ENCODE data around the gene WNT3.

Gene WNT3

GRCh38 chr17:46776298-46777005 is 42.0 kb downstream of the WNT3 start:
- TF ChIP-seq TCF7L2 (IDR thresholded peaks at IDR 0.05; ENCODE audit: borderline replicate concordance, low read depth, low read length) (no peak), EGR2 (tag by site-specific recombination; IDR thresholded peaks at IDR 0.05; ENCODE audit: low read depth) (no peak), SP3 (tag by site-specific recombination; IDR thresholded peaks at IDR 0.05) (no peak), ZNF416 (tag by site-specific recombination; IDR thresholded peaks at IDR 0.05) (no peak), ZBTB21 (tag by site-specific recombination; IDR thresholded peaks at IDR 0.05) (no peak)
- Histone ChIP-seq H3K9me3 (ENCODE audit: control insufficient read depth, insufficient read depth, low read depth, low read length) (no peaks in the 10 kb centered on the region), H3K4me3 (ENCODE audit: low read depth, low read length) (no peak overlapping the region), H3K36me3 (ENCODE audit: control insufficient read depth in 2 of 2, insufficient read depth in 1 of 2, low read length in 2 of 2) (no peaks in the 10 kb centered on the region), H3K4me1 (ENCODE audit: control insufficient read depth, insufficient read depth, low read length) (0 out of 2 replicates have a peak, but pooled peaks cover 2% of the 10 kb centered on the region), H3K27ac (ENCODE audit: extremely low read depth, low read depth, low read length) (no peak overlapping the region)
- POLR2A ChIA-PET: interaction anchor here (0.6 kb wide), 1 partner anchor 61 kb away, joined by 3 read pairs; no protein-coding TSS in a partner anchor
- CTCF ChIA-PET: no interaction called here

- Histone ChIP-seq H3K36me3 (ENCODE audit: control insufficient read depth in 2 of 2, insufficient read depth in 1 of 2, low read length in 2 of 2) (no peaks in the 10 kb centered on the region; a peak in 1 of 3 replicates), H3K27ac (ENCODE audit: extremely low read depth, low read depth, low read length) (no peak overlapping the region), H3K4me3 (ENCODE audit: low read depth, low read length) (no peak overlapping the region), H3K9me3 (ENCODE audit: control insufficient read depth, insufficient read depth, low read depth, low read length) (no peaks in the 10 kb centered on the region), H3K4me1 (ENCODE audit: control insufficient read depth, insufficient read depth, low read length) (0 out of 2 replicates have a peak, but pooled peaks cover 4% of the 10 kb centered on the region)
- TF ChIP-seq PRDM10 (tag by site-specific recombination; IDR thresholded peaks at IDR 0.05) (0 out of 2 replicates have a peak, but pooled peaks have one; percentile 13), ZSCAN16 (tag by site-specific recombination; IDR thresholded peaks at IDR 0.05) (no peak), PRDM4 (tag by site-specific recombination; IDR thresholded peaks at IDR 0.05) (peak; percentile 76)
- ChIA-PET POLR2A (no interaction called here), CTCF (interaction anchor here (0.8 kb wide), 1 partner anchor 60 kb away, joined by 3 read pairs; no protein-coding TSS in a partner anchor)
Observed at GRCh38 chr17:46774108-46774737, 44.3 kb downstream of the WNT3 start.

GRCh38 chr17:46773676-46774075 is 44.8 kb downstream of the WNT3 start:
- no peaks in the 10 kb centered on the region for H3K9me3 ChIP-seq (ENCODE audit: control insufficient read depth, insufficient read depth, low read depth, low read length)
- 0 out of 2 replicates have a peak, but pooled peaks cover 4% of the 10 kb centered on the region for H3K4me1 ChIP-seq (ENCODE audit: control insufficient read depth, insufficient read depth, low read length)
- no peak overlapping the region for H3K27ac ChIP-seq (ENCODE audit: extremely low read depth, low read depth, low read length)
- ChIA-PET CTCF (interaction anchor here (0.8 kb wide), 1 partner anchor 61 kb away, joined by 3 read pairs; no protein-coding TSS in a partner anchor), POLR2A (no interaction called here)
- H3K4me3 ChIP-seq (ENCODE audit: low read depth, low read length): no peak overlapping the region
- H3K36me3 ChIP-seq (ENCODE audit: control insufficient read depth in 2 of 2, insufficient read depth in 1 of 2, low read length in 2 of 2): peaks cover 0 to under 1% of the 10 kb centered on the region in 2 experiments; a peak in 2 of 3 replicates
- TF ChIP-seq ZNF426 (tag by site-specific recombination; IDR thresholded peaks at IDR 0.05): no peak
- TF ChIP-seq GFI1B (tag by site-specific recombination; IDR thresholded peaks at IDR 0.05): no peak
- no peak for TF ChIP-seq ZNF121 (tag by site-specific recombination; IDR thresholded peaks at IDR 0.05)
- no peak for TF ChIP-seq KLF16 (tag by site-specific recombination; IDR thresholded peaks at IDR 0.05)
- TF ChIP-seq ZBTB49 (tag by site-specific recombination; IDR thresholded peaks at IDR 0.05; ENCODE audit: low read depth): no peak
- TF ChIP-seq ZFP41 (tag by site-specific recombination; IDR thresholded peaks at IDR 0.05; ENCODE audit: borderline replicate concordance): no peak
- TF ChIP-seq OVOL3 (tag by site-specific recombination; IDR thresholded peaks at IDR 0.05): no peak
